HUDEP-2 (cell line): ENCODE data around the gene PRUNE1.

ENCODE experiments used
- DNase-seq, 76 experiments: peaks; one replicate each; lab custom pipeline; 2025; ENCODE audit not compliant: unreplicated experiment in 76 of 76; lab: John Stamatoyannopoulos, UW

Gene PRUNE1

GRCh38 chr1:151003180-151003579, 5.1 kb upstream of the PRUNE1 start:
- peak in 1 of 76 experiments; percentile 3 for DNase-seq

- DNase-seq: no peak
Measured at GRCh38 chr1:151005729-151006319, 2.4 kb upstream of the PRUNE1 start.

GRCh38 chr1:151006327-151007052, 1.8 kb upstream of the PRUNE1 start, which contains the start of gene MINDY1:
Gene MINDY1, minus strand, starts transcription at chr1:151006902. Its CDS starts 4,285 bp downstream, at chr1:151002617.
- peak in 73 of 76 experiments; percentile 8 to 78 (median 49) for DNase-seq

GRCh38 chr1:151007853-151008243, 401 bp upstream of the PRUNE1 start:
- DNase-seq: no peak

GRCh38 chr1:151009206-151009587, 948 bp downstream of the PRUNE1 start:
- no peak for DNase-seq

- no peak for DNase-seq
Measured at GRCh38 chr1:151009674-151010345, 1.6 kb downstream of the PRUNE1 start.

- no peak for DNase-seq
Measured at GRCh38 chr1:151010346-151010726, 2.1 kb downstream of the PRUNE1 start.

- no peak for DNase-seq
Measured at GRCh38 chr1:151011154-151011850, 3.1 kb downstream of the PRUNE1 start.

- DNase-seq: no peak
Measured at GRCh38 chr1:151012684-151013471, 4.6 kb downstream of the PRUNE1 start.

- DNase-seq: peak in 65 of 76 experiments; percentile 5 to 74 (median 41)
Measured at GRCh38 chr1:151013518-151013917, 5.3 kb downstream of the PRUNE1 start.

GRCh38 chr1:151024540-151025146, 16.4 kb downstream of the PRUNE1 start:
- peak in 70 of 76 experiments; percentile 16 to 83 (median 64) for DNase-seq

GRCh38 chr1:151026460-151026859, 18.2 kb downstream of the PRUNE1 start:
- DNase-seq: no peak

GRCh38 chr1:151032164-151032563, 23.9 kb downstream of the PRUNE1 start:
- no peak for DNase-seq

GRCh38 chr1:151035167-151035566, 26.9 kb downstream of the PRUNE1 start:
- no peak for DNase-seq

- no peak for DNase-seq
Measured at GRCh38 chr1:151036356-151036755, 28.1 kb downstream of the PRUNE1 start, which contains the start of gene BNIPL. Gene BNIPL, plus strand, starts transcription at chr1:151036586. Its CDS starts 140 bp downstream, at chr1:151036726.

GRCh38 chr1:151037032-151037431, 28.8 kb downstream of the PRUNE1 start:
- no peak for DNase-seq

GRCh38 chr1:151039521-151039920, 31.3 kb downstream of the PRUNE1 start:
- DNase-seq: peak in 4 of 76 experiments; percentile 11 to 29 (median 18)

GRCh38 chr1:151043163-151043562, 34.9 kb downstream of the PRUNE1 start:
- DNase-seq: no peak

- peak in 41 of 76 experiments; percentile 5 to 61 (median 33) for DNase-seq
Measured at GRCh38 chr1:151047591-151047924, 39.3 kb downstream of the PRUNE1 start, which contains the start of gene C1orf56. Gene C1orf56, plus strand, starts transcription at chr1:151047751. Its CDS starts 97 bp downstream, at chr1:151047848.
